ENCODE measurements around the gene ATP8B1.

The ATP8B1 gene

DNA sequence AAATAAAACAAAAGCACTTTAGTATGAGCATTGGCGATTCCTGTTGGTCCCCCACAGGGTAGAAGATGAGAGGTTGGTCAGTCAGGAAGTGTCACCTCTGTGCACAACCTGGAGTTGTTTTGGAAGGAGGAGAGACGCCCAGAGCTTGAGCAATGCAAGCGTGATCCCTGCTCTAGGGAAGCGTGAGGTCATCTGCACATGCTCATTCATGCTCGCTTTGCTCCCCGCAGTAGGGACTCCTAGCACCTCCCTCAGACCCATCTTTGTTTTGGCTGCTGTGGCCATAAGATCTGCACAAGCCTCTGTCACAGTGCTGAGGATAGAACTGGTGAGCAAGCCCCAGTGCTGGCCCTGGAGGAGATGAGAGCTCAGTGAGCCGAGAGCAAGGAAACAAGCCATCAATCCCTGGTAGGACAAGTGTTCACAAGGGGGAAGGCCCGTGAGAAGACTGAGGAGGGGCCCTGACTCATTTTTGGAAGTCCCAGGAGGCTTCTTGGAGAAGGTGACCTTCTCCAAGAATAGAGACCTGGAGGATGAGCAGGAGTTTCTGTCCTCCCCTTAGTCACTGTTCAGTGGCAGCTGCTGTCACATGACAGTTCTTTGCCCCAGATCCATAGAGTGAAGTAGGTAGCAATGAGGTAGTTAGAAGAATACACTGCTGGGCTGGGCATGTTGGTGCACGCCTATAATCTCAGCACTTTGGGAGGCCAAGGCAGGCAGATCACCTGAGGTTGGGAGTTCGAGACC lies 13.3 kb upstream of the ATP8B1 start:
- no peak for DNase-seq

- DNase-seq = no peak
These were observed 11.4 kb upstream of the ATP8B1 start for GRCh38 chr18:57814555-57814954.

- DNase-seq = no peak
These were observed 10.1 kb upstream of the ATP8B1 start for GRCh38 chr18:57813245-57813644.

DNA sequence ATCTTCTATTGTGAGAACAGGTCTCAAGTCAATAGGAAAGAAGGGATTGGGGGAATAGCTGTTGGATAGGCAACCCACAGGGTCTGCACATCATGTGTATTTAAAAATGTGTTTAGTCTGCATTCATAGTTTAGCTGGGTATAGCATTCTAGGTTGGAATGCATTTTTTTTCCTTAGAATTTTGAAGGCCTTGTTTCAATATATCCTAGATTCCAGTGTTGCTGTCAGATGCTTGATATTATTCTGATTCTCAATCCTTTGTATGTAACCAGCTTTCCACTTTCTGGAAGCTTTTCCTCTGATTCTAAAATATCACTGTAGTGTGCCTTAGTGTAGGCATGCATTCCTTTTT lies 9.0 kb upstream of the ATP8B1 start:
- DNase-seq = no peak

- DNase-seq = no peak
These were observed 8.5 kb upstream of the ATP8B1 start for GRCh38 chr18:57811477-57812125.

- no peak for DNase-seq
These were observed 6.1 kb upstream of the ATP8B1 start for GRCh38 chr18:57809190-57809589.

DNA sequence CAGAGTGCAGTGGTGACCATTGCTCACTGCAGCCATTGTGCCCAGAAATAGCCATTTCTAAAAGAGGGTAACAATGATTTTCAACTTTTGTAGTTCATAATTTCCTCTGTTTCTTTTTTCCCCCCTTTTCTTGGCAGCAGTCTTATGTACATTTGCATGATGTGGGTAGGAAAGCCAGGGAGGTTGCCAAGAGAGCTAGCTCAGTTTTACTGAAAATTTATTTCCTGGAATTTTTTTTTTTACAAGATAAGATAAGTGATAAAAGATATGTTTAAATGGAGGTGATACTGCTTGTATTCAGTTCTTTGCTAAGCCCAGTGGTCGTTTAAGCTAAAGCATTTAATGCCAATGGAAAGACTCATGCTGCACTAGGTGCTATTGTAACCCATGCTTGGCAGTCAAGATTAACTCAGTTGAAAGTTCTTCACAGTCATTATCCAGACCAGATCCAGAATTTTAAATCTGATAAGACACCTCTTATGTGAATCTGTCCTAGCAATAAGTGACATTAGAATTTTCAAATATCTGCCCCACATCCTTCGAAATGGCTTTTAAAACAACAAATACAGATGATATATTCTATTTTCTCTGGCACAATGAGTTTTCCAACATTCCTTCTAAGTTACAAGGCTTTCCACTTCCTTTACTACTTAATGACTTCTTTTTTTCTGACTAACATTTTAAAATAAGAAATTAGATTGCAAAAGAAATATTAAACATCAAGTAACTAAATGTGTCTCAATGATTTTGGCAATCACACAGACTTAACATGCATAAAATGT lies 4.4 kb upstream of the ATP8B1 start:
- DNase-seq = no peak

DNA sequence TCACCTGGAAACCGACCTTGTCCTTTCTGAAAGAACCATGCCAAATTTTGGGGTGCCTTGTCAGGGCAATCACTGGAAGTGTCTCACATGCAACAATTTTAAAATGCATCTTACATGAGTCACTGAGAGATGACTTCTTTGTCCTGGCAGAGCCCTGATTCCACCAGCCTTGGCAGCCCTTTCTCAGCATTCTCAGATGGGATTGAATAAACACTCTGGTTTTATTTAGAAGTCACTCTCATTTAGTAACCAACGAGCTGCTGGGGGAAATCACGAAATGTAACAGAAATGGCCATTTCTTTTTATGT lies 3.8 kb upstream of the ATP8B1 start:
- DNase-seq = no peak

- DNase-seq = peak in 1 of 2 donors; percentile 61
These were observed 3.3 kb upstream of the ATP8B1 start for GRCh38 chr18:57806201-57806977.

DNA sequence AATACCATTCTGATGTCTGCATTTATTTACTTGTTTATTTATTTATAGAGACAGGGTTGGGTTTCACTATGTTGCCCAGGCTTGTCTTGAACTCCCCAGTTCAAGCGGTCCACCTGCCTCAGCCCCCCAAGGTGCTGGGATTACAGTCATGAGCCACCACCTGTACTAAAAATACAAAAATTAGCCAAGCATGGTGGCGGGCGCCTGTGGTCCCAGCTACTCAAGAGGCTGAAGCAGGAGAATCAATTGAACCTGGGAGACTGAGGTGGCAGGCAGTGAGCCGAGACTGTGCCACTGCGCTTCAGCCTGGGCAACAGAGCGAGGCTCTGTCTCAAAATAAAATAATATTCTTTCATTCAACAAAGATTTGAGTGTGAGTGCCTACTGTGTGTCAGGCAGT lies 2.0 kb upstream of the ATP8B1 start:
- DNase-seq = no peak

DNA sequence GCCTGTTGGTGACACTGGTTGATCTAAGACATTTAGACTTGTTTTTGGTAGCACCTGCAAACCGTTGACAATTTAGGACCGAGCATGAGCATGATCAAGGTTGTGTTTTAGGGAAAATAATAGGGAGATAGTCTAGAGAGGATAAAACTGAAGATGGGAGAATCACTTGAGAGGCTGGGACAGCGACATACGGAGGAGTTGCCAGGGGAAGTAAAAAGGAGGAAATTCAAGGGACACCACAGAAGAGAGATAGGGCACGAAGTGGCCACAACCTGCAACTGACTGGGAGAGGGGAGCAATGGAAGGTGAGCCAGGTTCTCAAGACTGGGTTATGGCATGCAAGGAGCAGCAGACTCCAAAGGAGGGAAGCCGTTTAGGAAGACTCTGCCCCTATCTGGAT lies 1.4 kb upstream of the ATP8B1 start:
- DNase-seq = no peak

GRCh38 chr18:57802213-57803102 lies 657 bp downstream of the ATP8B1 start:
- no peak for DNase-seq

- DNase-seq = no peak
These were observed 1.3 kb downstream of the ATP8B1 start for GRCh38 chr18:57801761-57802212.

GRCh38 chr18:57801325-57801724 lies 1.8 kb downstream of the ATP8B1 start:
- DNase-seq = no peak

DNA sequence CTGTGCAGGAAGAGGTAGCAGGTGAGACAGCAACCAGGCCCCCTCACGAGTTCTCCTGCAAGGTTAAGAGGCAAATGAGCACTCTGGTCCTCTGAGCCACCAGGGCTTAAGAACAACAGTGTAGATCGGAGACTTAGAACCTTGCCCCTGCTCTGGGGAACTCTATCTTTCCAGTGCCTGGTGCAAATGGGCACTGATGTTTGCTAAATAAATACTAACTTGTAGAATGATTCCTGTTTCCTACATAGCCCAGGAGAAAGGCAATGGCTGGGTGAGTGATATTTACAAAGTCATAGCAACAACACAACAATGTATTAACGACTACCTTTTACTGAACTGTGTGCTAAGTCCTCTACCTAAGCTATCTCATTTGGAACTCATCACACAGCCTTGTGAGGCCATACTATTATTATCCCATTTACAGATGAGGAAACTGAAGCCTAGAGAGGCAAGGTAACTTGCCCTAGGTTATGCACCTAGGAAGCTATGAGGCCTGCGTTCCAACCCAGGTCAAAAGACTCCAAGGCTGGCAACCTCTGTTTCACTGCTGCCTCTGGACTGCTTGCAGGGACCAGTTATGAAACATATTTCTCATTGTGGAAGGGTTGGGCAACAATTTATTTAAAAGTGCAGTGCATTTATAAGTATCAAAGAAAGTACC lies 4.3 kb downstream of the ATP8B1 start:
- no peak for DNase-seq

GRCh38 chr18:57797209-57797651 lies 5.9 kb downstream of the ATP8B1 start:
- no peak for DNase-seq

- DNase-seq = no peak
These were observed 8.0 kb downstream of the ATP8B1 start for GRCh38 chr18:57794951-57795728.

- no peak for DNase-seq
These were observed 9.7 kb downstream of the ATP8B1 start for GRCh38 chr18:57793302-57793986.

- DNase-seq = no peak
These were observed 10.3 kb downstream of the ATP8B1 start for GRCh38 chr18:57792631-57793301.

DNA sequence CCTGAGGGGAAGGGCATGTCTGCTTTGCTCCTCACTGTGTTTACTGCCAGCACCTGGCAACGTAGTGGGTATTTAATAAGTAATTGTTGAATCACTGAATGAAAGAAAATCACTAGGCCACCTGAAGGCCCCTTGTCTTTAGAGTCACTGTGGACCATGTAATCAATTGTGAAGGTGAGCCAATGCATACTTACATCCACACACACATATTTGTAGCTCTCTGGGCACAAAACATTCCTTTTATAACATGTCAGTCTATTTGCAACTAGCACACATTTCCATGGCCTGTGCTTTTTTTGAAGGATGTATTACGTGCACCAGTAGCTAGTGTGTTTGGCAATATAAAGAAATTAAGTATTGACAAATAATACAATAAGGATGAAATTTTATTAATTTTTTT lies 11.2 kb downstream of the ATP8B1 start:
- DNase-seq = no peak
